IMR-90 (cell line): ENCODE data around the gene RAD51B. TPM values are rescaled to one million over a fixed set of nuclear protein-coding genes. Genes with fewer than 3 reads are reported as not detected.

Experiments
- ATAC-seq: fragments of 200-7000 bp; cut with Tn5 transposase; 2 replicates; pipeline ENCODE4 v1.9.1; 2020; ENCODE audit warnings: low read depth, mild to moderate bottlenecking, moderate library complexity
- BruUV-seq: library from RNA; stranded (reverse); fragments of 400-500 nt; replicated peaks from 2 replicates; lab custom pipeline; 2021; lab: Mats Ljungman, UMichigan
- CTCF ChIA-PET: fragments of 300-600 bp; formaldehyde crosslinking; extraction: SDS; loops from one replicate; lab custom pipeline; 2021; ENCODE audit warnings: antibody characterized with exemption; lab: Yijun Ruan, JAX
- POLR2A ChIA-PET: fragments of 300-600 bp; sonication (Branson Sonifier 250); formaldehyde crosslinking; loops from one replicate; lab custom pipeline; 2022; ENCODE audit warnings: antibody characterized with exemption; ENCODE audit not compliant: unreplicated experiment; lab: Charles Lee
- DNase-seq: peaks from one replicate; pipeline ENCODE4 v3.0.0; 2013
- H2AFZ ChIP-seq: replicated peaks from 2 replicates; pipeline ENCODE3; 2013; ENCODE audit warnings: low read length, mild to moderate bottlenecking; ENCODE audit not compliant: poor library complexity
- H2AK5ac ChIP-seq: 2 replicates; pipeline ENCODE4 v1.6.1; 2013; ENCODE audit warnings: low read depth, low read length, inconsistent platforms
- H2AK9ac ChIP-seq: replicated peaks from 2 replicates; pipeline ENCODE3; 2013; ENCODE audit warnings: mild to moderate bottlenecking, low read depth, low read length, moderate library complexity; ENCODE audit not compliant: poor library complexity
- H2BK120ac ChIP-seq: 2 replicates; pipeline ENCODE4 v1.6.1; 2013; ENCODE audit warnings: low read depth, low read length, inconsistent platforms
- H2BK15ac ChIP-seq: 3 replicates; pipeline ENCODE4 v1.6.1; 2013; ENCODE audit warnings: low read depth, low read length, inconsistent platforms
- H2BK20ac ChIP-seq: 2 replicates; pipeline ENCODE4 v1.6.1; 2013; ENCODE audit warnings: low read depth, mild to moderate bottlenecking, inconsistent platforms, low read length, moderate library complexity
- H2BK5ac ChIP-seq: 2 replicates; pipeline ENCODE4 v1.6.1; 2013; ENCODE audit warnings: mild to moderate bottlenecking, low read depth, low read length, inconsistent platforms; ENCODE audit not compliant: poor library complexity, severe bottlenecking
- H3K14ac ChIP-seq: replicated peaks from 2 replicates; pipeline ENCODE4 v1.6.1; 2013; ENCODE audit warnings: low read depth, low read length, inconsistent platforms
- H3K18ac ChIP-seq: 2 replicates; pipeline ENCODE4 v1.6.1; 2013; ENCODE audit warnings: low read depth, low read length, control low read depth
- H3K23ac ChIP-seq: 2 replicates; pipeline ENCODE4 v1.6.1; 2013; ENCODE audit warnings: low read depth, low read length, inconsistent platforms
- H3K27ac ChIP-seq: 2 replicates; pipeline ENCODE4 v1.5.1; 2013; ENCODE audit warnings: mild to moderate bottlenecking, control low read depth, low read length; ENCODE audit not compliant: insufficient read depth
- H3K27me3 ChIP-seq: 2 replicates; pipeline ENCODE4 v1.6.1; 2013; ENCODE audit warnings: low read length; ENCODE audit not compliant: control insufficient read depth, insufficient read depth
- H3K36me3 ChIP-seq: 2 replicates; pipeline ENCODE4 v1.6.1; 2013; ENCODE audit warnings: low read length, mixed read lengths; ENCODE audit not compliant: control insufficient read depth, insufficient read depth
- H3K4ac ChIP-seq: 2 replicates; pipeline ENCODE4 v1.6.1; 2013; ENCODE audit warnings: low read depth, low read length, inconsistent platforms
- H3K4me1 ChIP-seq: 2 replicates; pipeline ENCODE4 v1.6.1; 2013; ENCODE audit warnings: low read length, mixed read lengths; ENCODE audit not compliant: control insufficient read depth, insufficient read depth
- H3K4me2 ChIP-seq: 2 replicates; pipeline ENCODE4 v1.6.1; 2013; ENCODE audit warnings: low read depth, mild to moderate bottlenecking, control low read depth, low read length, moderate library complexity
- H3K4me3 ChIP-seq: 2 replicates; pipeline ENCODE4 v1.5.1; 2013; ENCODE audit warnings: low read depth, mild to moderate bottlenecking, control low read depth, low read length, moderate library complexity; ENCODE audit not compliant: insufficient read depth
- H3K56ac ChIP-seq: 2 replicates; pipeline ENCODE4 v1.6.1; 2013; ENCODE audit warnings: low read length, inconsistent platforms; ENCODE audit not compliant: insufficient read depth; ENCODE audit errors: extremely low read depth
- H3K79me1 ChIP-seq, 2 experiments: 2 replicates each; pipeline ENCODE4 v1.6.1; 2013; ENCODE audit warnings: low read length in 2 of 2, inconsistent platforms in 1 of 2, low read depth in 1 of 2
- H3K9ac ChIP-seq: 2 replicates; pipeline ENCODE4 v1.6.1; 2013; ENCODE audit warnings: low read depth, low read length, control low read depth
- H3K9me1 ChIP-seq: 2 replicates; pipeline ENCODE4 v1.6.1; 2013; ENCODE audit warnings: low read length, inconsistent platforms; ENCODE audit not compliant: insufficient read depth
- H3K9me3 ChIP-seq: 2 replicates; pipeline ENCODE4 v1.6.1; 2013; ENCODE audit warnings: low read length; ENCODE audit not compliant: control insufficient read depth, insufficient read depth
- H4K20me1 ChIP-seq: 2 replicates; pipeline ENCODE4 v1.6.1; 2013; ENCODE audit warnings: low read length, inconsistent platforms; ENCODE audit not compliant: insufficient read depth
- H4K5ac ChIP-seq: 2 replicates; pipeline ENCODE4 v1.6.1; 2013; ENCODE audit warnings: mild to moderate bottlenecking, low read depth, low read length, control low read depth
- H4K8ac ChIP-seq, 2 experiments: 2 replicates each; pipeline ENCODE4 v1.6.1; 2013; ENCODE audit warnings: low read depth in 2 of 2, low read length in 2 of 2, control low read depth in 1 of 2, inconsistent platforms in 1 of 2
- H4K91ac ChIP-seq: 2 replicates; pipeline ENCODE4 v1.6.1; 2013; ENCODE audit warnings: low read depth, low read length, inconsistent platforms; ENCODE audit not compliant: insufficient read depth
- BHLHE40 ChIP-seq: fragments of 150-350 bp; IDR thresholded peaks from 2 replicates; pipeline ENCODE4 v1.6.1; 2016; ENCODE audit warnings: mild to moderate bottlenecking, low read depth, low read length
- CEBPB ChIP-seq: IDR thresholded peaks from 2 replicates; pipeline ENCODE4 v1.6.1; 2012; ENCODE audit warnings: low read depth, low read length, improper control_type of control experiment
- CHD1 ChIP-seq: IDR thresholded peaks from 2 replicates; pipeline ENCODE4 v1.6.1; 2012; ENCODE audit warnings: low read depth, low read length, improper control_type of control experiment
- CTCF ChIP-seq: conservative IDR thresholded peaks from 2 replicates; pipeline ENCODE4 v1.5.1; 2012; ENCODE audit warnings: mild to moderate bottlenecking, low read depth, low read length, improper control_type of control experiment
- FOS ChIP-seq: fragments of 150-350 bp; IDR thresholded peaks from 2 replicates; pipeline ENCODE4 v1.6.1; 2016; ENCODE audit warnings: low read depth, low read length
- MAFK ChIP-seq: IDR thresholded peaks from 2 replicates; pipeline ENCODE4 v1.6.1; 2012; ENCODE audit warnings: low read depth, low read length, improper control_type of control experiment
- MAZ ChIP-seq: IDR thresholded peaks from 2 replicates; pipeline ENCODE4 v1.6.1; 2012; ENCODE audit warnings: low read depth, mild to moderate bottlenecking, low read length, improper control_type of control experiment, moderate library complexity, borderline replicate concordance
- MXI1 ChIP-seq: IDR thresholded peaks from 2 replicates; pipeline ENCODE4 v1.6.1; 2012; ENCODE audit warnings: low read depth, mild to moderate bottlenecking, low read length, moderate library complexity, borderline replicate concordance
- NFE2L2 ChIP-seq: fragments of 150-350 bp; IDR thresholded peaks from 2 replicates; pipeline ENCODE4 v1.6.1; 2016; ENCODE audit warnings: low read depth, mild to moderate bottlenecking, low read length
- POLR2A ChIP-seq: IDR thresholded peaks from 2 replicates; pipeline ENCODE4 v1.6.1; 2012; ENCODE audit warnings: mild to moderate bottlenecking, low read depth, low read length
- RAD21 ChIP-seq: IDR thresholded peaks from 2 replicates; pipeline ENCODE4 v1.6.1; 2012; ENCODE audit warnings: low read length, improper control_type of control experiment
- RCOR1 ChIP-seq: IDR thresholded peaks from 2 replicates; pipeline ENCODE4 v1.6.1; 2012; ENCODE audit warnings: mild to moderate bottlenecking, low read length, improper control_type of control experiment; ENCODE audit not compliant: insufficient replicate concordance
- RFX5 ChIP-seq: IDR thresholded peaks from 2 replicates; pipeline ENCODE4 v1.8.0; 2012; ENCODE audit warnings: low read depth, mild to moderate bottlenecking, low read length, moderate library complexity
- SMC3 ChIP-seq: fragments of 150-350 bp; IDR thresholded peaks from 2 replicates; pipeline ENCODE4 v1.6.1; 2016; ENCODE audit warnings: low read depth, mild to moderate bottlenecking, antibody characterized with exemption, low read length, moderate library complexity
- WGBS, 2 experiments: methylation state at CpG; one replicate each; pipeline versions ENCODE4 v1.1.5 to v1.1.7; 2013; ENCODE audit warnings: missing lambda C conversion rate in 2 of 2; ENCODE audit not compliant: insufficient read length in 1 of 2; ENCODE audit errors: extremely low coverage in 2 of 2; 5-methylcytosine and 5-hydroxymethylcytosine counted together
- dilution Hi-C: fragments of 300-500 bp; cut with HindIII; formaldehyde crosslinking; loops from one replicate; pipeline ENCODE4 v1.14.3; 2018; ENCODE audit warnings: low sequenced_read_pairs; ENCODE audit not compliant: unreplicated experiment
- in situ Hi-C: fragments of 300-500 bp; cut with MboI; formaldehyde crosslinking; loops from 3 replicates; pipeline ENCODE4 v1.14.3; 2019; ENCODE audit warnings: low sequenced_read_pairs, inconsistent platforms, mixed read lengths
- intact Hi-C: fragments of 100-400 bp; cut with micrococcal nuclease; formaldehyde crosslinking; loops from 2 replicates; pipeline ENCODE4 v1.10.0; 2022
- polyA plus RNA-seq, 3 experiments: library from polyadenylated mRNA; depleted of rRNA; stranded (reverse); fragments of >200 nt; gene quantifications; 2 replicates each; pipeline ENCODE4 v1.2.3, GENCODE V29; 2012; ENCODE audit warnings: low replicate concordance in 1 of 3
- total RNA-seq: library from RNA; depleted of rRNA; stranded (reverse); fragments of >200 nt; gene quantifications from 2 replicates; pipeline ENCODE4 v1.2.3, GENCODE V29; 2012
- TF ChIP-seq, protein P1 (sequence below): fragments of 150-350 bp; IDR thresholded peaks from 2 replicates; pipeline ENCODE4 v1.6.1; 2017; ENCODE audit warnings: mild to moderate bottlenecking, antibody characterized with exemption, low read length, low read depth
- TF ChIP-seq, protein P2 (sequence below): fragments of 150-350 bp; IDR thresholded peaks from 2 replicates; pipeline ENCODE4 v1.6.1; 2016; ENCODE audit warnings: low read depth, mild to moderate bottlenecking, low read length, moderate library complexity, borderline replicate concordance

RAD51B gene
- total and polyA plus RNA-seq, 2 of the 4 experiments (the other 2 are of a cell fraction): 5.1 to 18.8 TPM

DNA sequence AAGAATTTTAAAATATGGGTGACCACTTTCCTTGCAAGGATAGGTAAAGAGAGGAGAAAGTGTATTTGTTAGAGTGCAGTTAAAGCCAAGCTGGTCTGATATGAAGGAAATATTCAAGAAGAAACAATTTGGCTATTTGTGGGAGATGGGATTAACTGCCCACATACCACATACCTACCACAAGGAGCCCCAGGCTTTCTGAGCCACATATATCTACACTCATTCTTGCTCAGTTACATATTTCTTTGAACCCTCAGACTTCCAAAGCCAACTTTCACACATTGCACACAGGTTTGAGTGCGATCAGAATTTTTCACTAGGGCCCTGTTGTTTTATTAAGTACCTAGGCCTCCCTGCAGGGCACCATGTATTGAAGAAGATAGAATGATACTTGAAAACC lies 643.1 kb downstream of the RAD51B start:
- Histone ChIP-seq H4K20me1 (no peaks in the 10 kb centered on the region), H3K36me3 (no peaks in the 10 kb centered on the region), H3K9me3 (no peaks in the 10 kb centered on the region), H4K8ac (no peak overlapping the region), H4K91ac (no peak overlapping the region), H2BK5ac (no peak overlapping the region), H3K4me1 (peaks cover 15% of the 10 kb centered on the region), H2AK5ac (no peak overlapping the region), H3K18ac (no peak overlapping the region), H4K5ac (no peak overlapping the region), H3K79me1 (peaks cover 0 to 3% of the 10 kb centered on the region in 2 experiments; a peak in 1 of 4 replicates), H3K14ac (no peak overlapping the region), H2AFZ (no peak overlapping the region), H3K27me3 (no peaks in the 10 kb centered on the region), H3K9ac (no peak overlapping the region), H3K4me3 (no peak overlapping the region), H3K27ac (no peak overlapping the region), H3K4me2 (no peak overlapping the region), H2BK20ac (no peak overlapping the region), H2BK15ac (no peak overlapping the region), H3K23ac (no peak overlapping the region), H3K4ac (no peak overlapping the region), H2AK9ac (no peak overlapping the region), H3K9me1 (peaks cover 12% of the 10 kb centered on the region), H3K56ac (no peak overlapping the region), H2BK120ac (peak overlapping the region; percentile 6; the same call in 1 of the 2 replicates)
- ATAC-seq (no peak), DNase-seq (no peak)
- POLR2A ChIA-PET: interaction anchor here (1.0 kb wide), 1 partner anchor 323 kb away, joined by 3 read pairs; no protein-coding TSS in a partner anchor
- dilution Hi-C loops (no loop called here), in situ Hi-C loops (no loop called here), intact Hi-C loops (loop anchor here (10.0 kb wide), 2 partner anchors 222 to 332 kb away; partner anchors contain the start of gene ZFP36L1)
- WGBS, 2 experiments: no CpG with 5 or more reads among the region's 1 CpG
- no TSS peak for BruUV-seq
- TF ChIP-seq RCOR1: no peak
- TF ChIP-seq, protein P1, sequence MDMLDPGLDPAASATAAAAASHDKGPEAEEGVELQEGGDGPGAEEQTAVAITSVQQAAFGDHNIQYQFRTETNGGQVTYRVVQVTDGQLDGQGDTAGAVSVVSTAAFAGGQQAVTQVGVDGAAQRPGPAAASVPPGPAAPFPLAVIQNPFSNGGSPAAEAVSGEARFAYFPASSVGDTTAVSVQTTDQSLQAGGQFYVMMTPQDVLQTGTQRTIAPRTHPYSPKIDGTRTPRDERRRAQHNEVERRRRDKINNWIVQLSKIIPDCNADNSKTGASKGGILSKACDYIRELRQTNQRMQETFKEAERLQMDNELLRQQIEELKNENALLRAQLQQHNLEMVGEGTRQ: no peak
- TF ChIP-seq, protein P2, sequence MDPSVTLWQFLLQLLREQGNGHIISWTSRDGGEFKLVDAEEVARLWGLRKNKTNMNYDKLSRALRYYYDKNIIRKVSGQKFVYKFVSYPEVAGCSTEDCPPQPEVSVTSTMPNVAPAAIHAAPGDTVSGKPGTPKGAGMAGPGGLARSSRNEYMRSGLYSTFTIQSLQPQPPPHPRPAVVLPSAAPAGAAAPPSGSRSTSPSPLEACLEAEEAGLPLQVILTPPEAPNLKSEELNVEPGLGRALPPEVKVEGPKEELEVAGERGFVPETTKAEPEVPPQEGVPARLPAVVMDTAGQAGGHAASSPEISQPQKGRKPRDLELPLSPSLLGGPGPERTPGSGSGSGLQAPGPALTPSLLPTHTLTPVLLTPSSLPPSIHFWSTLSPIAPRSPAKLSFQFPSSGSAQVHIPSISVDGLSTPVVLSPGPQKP: no peak
- TF ChIP-seq SMC3: no peak
- TF ChIP-seq FOS: no peak
- TF ChIP-seq CTCF: peak; percentile 46
- TF ChIP-seq CHD1: no peak
- TF ChIP-seq MXI1: no peak
- peak; percentile 26; the same call in 1 of the 2 replicates for TF ChIP-seq RAD21
- TF ChIP-seq BHLHE40: no peak
- TF ChIP-seq NFE2L2: no peak
- TF ChIP-seq MAFK: no peak
- no peak for TF ChIP-seq RFX5
- no peak for TF ChIP-seq POLR2A
- no peak for TF ChIP-seq CEBPB
- TF ChIP-seq MAZ: no peak
- CTCF ChIA-PET: no interaction called here
